ENCODE data around the gene OR13A1.
"Not testable (repeated sequence)": the region's sequence is repeated elsewhere in the genome, so short reads cannot be mapped to it uniquely, and the experiment has no call there.

OR13A1 gene

GRCh38 chr10:45315508-45315907, at the start of gene OR13A1:
OR13A1 (minus strand) TSS chr10:45315608; CDS start chr10:45304422, 11,186 bp downstream.
- DNase-seq (ENCODE audit: low spot score): no peak

DNA sequence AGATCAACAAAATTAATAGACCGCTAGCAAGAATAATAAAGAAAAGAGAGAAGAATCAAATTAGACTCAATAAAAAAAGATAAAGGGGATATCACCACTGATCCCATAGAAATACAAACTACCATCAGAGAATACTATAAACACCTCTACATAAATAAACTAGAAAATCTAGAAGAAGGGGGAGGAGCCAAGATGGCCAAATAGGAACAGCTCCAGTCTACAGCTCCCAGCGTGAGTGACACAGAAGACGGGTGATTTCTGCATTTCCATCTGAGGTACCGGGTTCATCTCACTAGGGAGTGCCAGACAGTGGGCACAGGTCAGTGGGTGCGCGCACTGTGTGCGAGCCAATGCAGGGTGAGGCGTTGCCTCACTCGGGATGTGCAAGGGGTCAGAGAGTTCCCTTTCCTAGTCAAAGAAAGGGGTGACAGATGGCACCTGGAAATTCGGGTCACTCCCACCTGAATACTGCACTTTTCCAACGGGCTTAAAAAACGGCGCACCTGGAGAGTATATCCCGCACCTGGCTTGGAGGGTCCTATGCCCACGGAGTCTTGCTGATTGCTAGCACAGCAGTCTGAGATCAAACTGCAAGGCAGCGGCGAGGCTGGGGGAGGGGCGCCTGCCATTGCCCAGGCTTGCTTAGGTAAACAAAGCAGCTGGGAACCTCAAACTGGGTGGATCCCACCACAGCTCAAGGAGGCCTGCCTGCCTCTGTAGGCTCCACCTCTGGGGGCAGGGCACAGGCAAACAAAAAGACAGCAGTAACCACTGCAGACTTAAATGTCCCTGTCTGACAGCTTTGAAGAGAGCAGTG, 46.8 kb upstream of the OR13A1 start:
- DNase-seq (ENCODE audit: low spot score): not testable (repeated sequence)

GRCh38 chr10:45358961-45359360, 43.6 kb upstream of the OR13A1 start:
- not testable (repeated sequence) for DNase-seq (ENCODE audit: low spot score)

DNA sequence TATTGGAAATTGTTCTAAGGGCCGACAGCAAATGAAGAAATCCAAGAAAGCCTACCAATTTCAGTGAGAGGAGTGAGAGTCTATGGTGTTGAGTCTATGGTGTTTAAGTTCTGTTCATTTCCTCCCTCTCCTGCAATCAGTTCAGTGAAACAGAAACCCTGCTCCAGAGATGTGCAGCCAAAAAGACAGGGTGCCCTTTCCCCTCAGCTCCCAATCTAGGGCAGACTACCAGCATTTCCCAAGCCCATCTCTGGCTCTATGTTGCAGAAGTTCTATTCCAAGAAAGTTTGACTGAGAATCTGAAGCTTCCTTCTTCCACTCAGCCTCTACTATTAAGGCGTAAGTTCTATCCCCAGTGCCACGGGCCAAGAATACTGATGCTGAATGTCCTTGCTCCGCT, 40.1 kb upstream of the OR13A1 start:
- DNase-seq (ENCODE audit: low spot score): no peak

DNA sequence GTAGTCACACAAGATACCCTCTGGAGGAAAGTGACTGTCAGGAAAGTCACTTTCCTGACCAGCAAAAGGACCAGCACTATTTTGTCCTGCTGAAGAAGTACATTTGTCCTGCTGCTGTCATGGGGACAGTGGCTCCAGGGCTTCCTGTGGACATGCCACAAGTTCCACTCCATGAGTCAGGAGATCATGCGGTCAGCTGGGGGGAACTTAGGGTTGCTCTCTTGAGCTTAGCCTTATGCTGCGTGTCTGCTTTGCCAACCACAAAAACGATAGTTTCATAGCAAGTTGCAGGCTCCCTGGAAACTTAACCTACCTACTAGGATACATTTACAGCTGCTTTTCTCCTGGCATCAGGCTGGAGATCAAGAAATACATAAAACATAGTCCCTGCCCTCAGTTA, 38.9 kb upstream of the OR13A1 start:
- DNase-seq (ENCODE audit: low spot score): no peak

DNA sequence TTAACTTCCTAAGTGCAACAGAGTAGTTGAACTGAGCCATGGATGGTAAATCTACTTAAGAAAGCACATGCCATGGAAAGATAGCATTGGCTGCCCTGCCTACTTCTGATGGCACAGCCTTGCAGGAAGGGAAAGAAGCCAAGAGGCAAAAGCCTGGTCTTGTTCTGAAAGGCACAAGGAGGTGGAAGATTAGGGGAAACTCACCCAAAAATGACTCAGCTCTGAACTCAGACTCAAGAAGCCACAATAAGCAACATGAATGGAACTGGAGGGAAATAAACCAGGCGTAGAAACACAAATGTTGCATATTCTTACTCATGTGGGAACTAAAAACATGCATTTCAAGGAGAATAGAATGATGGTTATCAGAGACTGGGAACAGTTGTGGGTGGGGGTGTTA, 37.8 kb upstream of the OR13A1 start:
- DNase-seq (ENCODE audit: low spot score): no peak

DNA sequence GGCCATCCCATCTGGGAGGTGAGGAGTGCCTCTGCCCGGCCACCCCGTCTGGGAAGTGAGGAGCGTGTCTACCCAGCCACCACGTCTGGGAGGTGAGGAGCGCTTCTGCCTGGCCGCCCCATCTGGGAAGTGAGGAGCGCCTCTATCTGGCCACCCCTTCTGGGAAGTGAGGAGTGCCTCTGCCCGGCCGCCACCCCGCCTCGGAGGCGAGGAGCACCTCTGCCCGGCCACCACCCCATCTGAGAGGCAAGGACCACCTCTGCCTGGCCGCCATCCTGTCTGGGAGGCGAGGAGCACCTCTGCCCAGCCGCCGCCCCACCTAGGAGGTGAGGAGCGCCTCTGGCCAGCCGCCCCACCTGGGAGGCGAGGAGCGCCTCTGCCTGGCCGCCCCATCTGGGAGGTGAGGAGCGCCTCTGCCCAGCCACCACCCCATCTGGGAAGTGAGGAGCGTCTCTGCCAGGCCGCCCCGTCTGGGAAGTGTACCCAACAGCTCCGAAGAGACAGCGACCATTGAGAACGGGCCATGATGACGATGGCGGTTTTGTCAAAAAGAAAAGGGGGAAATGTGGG, 32.9 kb upstream of the OR13A1 start:
- DNase-seq (ENCODE audit: low spot score): not testable (repeated sequence)

DNA sequence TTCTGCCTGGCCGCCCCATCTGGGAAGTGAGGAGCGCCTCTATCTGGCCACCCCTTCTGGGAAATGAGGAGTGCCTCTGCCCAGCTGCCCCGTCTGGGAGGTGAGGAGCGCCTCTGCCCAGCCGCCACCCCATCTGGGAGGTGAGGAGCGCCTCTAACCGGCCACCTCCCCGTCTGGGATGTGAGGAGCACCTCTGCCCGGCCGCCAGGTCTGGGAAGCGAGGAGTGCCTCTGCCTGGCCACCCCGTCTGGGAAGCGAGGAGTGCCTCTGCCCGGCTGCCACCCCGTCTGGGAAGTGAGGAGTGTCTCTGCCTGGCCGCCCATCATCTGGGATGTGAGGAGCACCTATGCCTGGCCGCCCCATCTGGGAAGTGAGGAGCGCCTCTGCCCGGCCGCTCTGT, 32.1 kb upstream of the OR13A1 start:
- not testable (repeated sequence) for DNase-seq (ENCODE audit: low spot score)

- not testable (repeated sequence) for DNase-seq (ENCODE audit: low spot score)
Observed at GRCh38 chr10:45346652-45347335, 31.4 kb upstream of the OR13A1 start.

GRCh38 chr10:45340420-45340819, 25.0 kb upstream of the OR13A1 start:
- not testable (repeated sequence) for DNase-seq (ENCODE audit: low spot score)

DNA sequence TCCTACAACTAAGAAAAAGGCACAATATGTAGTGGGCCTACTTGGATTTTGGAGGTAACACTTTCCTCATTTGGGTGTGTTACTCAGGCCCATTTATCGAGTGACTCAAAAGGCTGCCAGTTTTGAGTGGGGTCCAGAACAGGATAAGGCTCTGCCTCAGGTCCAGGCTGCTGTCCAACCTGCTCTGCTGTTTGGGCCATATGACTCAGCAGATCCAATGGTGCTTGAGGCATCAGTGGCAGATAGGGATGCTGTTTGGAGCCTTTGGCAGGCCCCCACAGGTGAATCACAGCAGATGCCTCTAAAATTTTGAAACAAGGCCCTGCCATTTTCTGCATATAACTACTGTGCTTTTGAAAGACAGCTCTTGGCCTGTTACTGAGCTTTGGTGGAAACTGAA, 24.5 kb upstream of the OR13A1 start:
- no peak for DNase-seq (ENCODE audit: low spot score)

DNA sequence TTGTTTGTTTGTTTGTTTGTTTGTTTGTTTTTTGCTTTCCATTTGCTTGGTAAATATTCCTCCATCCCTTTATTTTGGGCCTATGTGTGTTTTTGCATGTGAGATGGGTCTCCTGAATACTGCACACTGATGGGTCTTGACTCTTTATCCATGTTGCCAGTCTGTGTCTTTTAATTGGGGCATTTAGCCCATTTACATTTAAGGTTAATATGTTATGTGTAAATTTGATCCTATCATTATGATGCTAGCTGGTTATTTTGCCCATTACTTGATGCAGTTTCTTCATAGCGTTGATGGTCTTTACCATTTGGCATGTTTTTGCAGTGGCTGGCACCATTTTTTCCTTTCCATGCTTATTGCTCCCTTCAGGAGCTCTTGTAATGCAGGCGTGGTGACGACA, 16.4 kb upstream of the OR13A1 start:
- DNase-seq (ENCODE audit: low spot score): not testable (repeated sequence)

DNA sequence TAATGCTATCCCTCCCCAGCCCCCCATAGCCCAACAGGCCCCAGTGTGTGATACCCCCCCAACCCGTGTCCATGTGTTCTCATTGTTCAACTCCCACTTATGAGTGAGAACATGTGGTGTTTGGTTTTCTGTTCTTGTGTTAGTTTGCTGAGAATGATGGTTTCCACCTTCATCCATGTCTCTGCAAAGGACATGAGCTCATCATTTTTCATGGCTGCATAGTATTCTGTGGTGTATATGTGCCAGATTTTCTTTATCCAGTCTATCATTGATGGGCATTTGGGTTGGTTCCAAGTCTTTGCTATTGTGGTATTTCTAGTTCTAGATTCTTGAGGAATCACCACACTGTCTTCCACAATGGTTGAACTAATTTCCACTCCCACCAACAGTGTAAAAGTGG, 11.5 kb upstream of the OR13A1 start:
- not testable (repeated sequence) for DNase-seq (ENCODE audit: low spot score)

GRCh38 chr10:45325116-45325515, 9.7 kb upstream of the OR13A1 start:
- DNase-seq (ENCODE audit: low spot score): no peak

DNA sequence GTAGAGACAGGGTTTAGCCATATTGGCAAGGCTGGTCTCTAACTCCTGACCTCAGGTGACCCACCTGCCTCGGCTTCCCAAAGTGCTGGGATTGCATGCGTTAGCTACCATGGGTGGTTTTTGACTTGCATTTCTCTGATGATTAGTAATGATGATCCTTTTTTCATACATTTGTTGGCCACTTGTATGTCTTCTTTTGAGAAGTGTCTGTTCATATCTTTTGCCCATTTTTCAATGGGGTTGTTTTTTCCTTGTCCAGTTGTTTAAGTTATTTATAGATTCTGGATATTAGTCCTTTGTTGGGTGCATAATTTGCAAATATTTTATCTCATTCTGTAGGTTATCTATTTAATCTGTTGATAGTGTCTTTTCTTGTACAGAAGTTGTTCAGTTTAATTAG, 4.3 kb upstream of the OR13A1 start:
- no peak for DNase-seq (ENCODE audit: low spot score)

DNA sequence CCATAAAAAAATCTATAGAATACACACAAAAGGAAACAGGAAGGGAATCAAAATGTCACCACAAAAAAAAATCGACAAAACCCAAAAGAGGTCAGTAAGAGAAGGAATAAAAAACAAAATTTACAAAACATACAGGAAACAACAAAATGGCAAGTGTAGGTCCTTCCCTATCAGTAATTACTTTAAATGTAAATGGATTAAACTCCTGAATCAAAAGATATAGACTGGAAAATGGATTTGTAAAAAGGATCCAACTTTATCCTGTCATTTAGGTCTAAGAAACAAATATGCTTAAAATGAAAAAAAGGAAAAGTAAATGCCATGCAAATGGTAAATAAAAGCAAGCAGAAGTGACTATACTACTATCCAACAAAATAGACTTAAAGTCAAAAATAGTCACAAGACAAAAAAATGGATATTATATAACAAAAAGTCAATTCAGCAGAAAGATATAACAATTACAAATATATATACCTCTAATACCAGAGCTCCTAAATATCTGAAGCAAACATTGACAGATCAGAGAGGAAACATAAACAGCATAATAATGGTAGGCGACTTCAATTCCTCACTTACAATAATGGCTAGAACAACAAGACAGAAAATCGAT, 2.0 kb downstream of the OR13A1 start:
- no peak for DNase-seq (ENCODE audit: low spot score)

DNA sequence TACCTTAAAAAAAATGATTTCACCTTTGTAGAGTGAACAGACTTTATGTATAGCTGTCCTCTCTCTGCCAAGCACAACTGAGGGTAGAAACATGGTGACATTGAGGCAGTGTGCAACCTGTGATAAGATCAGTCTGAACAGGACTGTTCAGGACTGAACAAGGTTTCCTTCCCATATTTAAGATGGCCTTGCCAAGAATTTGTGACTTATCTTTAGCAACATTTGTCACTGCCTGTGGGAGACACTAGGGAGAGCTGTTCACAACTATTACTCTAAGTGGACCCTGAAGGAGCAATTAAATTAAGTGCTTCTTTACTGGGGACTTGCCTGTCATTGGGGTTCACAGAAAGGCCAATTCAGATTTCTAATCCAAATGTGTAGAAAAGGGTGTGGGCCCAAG, 6.7 kb downstream of the OR13A1 start:
- DNase-seq (ENCODE audit: low spot score): no peak

- DNase-seq (ENCODE audit: low spot score): no peak
Observed at GRCh38 chr10:45302573-45302972, 12.8 kb downstream of the OR13A1 start.

- not testable (repeated sequence) for DNase-seq (ENCODE audit: low spot score)
Observed at GRCh38 chr10:45298341-45298955, 17.0 kb downstream of the OR13A1 start.

DNA sequence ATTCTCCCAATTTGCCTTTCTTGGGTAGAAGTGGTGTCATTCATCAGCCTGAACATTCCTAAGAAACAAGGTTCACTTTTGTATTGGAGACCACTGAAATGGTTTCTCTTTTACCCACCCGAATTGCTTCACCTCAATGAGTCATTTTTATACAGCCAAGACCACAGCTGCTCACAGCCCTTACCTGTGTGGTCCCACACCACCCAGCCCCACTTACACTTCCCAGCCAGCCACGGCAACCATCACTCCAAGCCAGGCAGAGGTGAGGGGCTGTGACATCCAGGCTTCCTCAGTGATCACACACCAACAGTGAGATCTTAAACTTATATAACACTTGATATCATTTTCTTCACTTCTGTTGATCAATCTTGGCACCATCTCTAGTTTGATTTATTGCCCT, 20.7 kb downstream of the OR13A1 start:
- DNase-seq (ENCODE audit: low spot score): no peak

DNA sequence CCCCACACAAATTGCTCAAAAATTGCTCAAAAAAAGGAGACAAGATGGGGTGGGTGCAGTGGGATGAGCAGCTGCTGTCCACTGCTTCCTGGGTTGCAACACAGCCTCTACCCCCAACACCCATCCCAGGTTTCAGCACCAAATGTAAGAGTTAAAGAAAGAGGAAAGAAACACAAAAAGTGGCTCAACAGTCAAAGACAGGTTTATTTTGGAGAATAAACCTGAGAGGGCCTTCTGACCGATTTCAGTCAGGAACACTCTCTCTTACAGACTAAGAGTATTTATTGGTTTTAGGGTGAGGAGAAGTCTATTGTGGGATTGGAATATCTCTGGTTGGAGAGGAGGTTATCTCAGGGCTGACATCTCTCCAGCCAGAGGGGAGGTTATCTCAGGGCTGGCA, 28.4 kb downstream of the OR13A1 start:
- DNase-seq (ENCODE audit: low spot score): no peak

DNA sequence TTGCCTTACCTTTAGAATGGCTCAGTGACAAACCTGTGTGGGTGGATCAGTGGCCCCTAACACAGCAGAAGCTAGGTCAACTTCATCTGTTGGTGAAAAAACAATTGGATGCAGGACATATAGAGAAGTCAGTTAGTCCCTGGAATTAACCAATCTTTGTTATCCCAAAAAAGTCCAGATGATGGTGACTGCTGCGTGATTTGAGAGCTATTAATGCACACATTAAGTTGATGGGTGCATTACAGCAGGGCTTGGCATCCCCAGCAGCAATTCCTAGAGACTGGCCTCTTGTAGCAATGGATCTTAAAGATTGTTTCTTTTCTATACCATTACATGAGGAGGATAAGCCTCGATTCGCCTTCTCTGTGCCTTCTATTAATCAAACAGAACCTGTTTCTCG, 33.3 kb downstream of the OR13A1 start:
- DNase-seq (ENCODE audit: low spot score): no peak
